Adrenal gland (tissue), 5 donors: ENCODE data around the gene SCOC.

Source experiments
- POLR2A ChIP-seq, 2 donors: fragments of 450-650 bp; IDR thresholded peaks; one replicate each; pipeline ENCODE4 v1.6.1; 2017; ENCODE audit warnings: antibody characterized with exemption in 2 of 2, mild to moderate bottlenecking in 2 of 2, moderate library complexity in 1 of 2
- TF ChIP-seq, protein P1 (sequence below), 6 experiments: fragments of 450-650 bp in 4 of 6; fragments of 200-600 bp in 2 of 6; sonication (generic) in 1 of 6; IDR thresholded peaks; 1 replicate in 5 of 6; 2 replicates in 1 of 6; pipeline versions ENCODE4 v1.5.1 to v1.8.0; 2016 to 2021; ENCODE audit warnings: antibody characterized with exemption in 6 of 6, mild to moderate bottlenecking in 2 of 6, moderate library complexity in 1 of 6
- donor health status: DM: no; HTN: no; CAD: no.

GRCh38 chr4:140427919-140428471 is 54.5 kb downstream of the SCOC start:
- TF ChIP-seq, protein P1, sequence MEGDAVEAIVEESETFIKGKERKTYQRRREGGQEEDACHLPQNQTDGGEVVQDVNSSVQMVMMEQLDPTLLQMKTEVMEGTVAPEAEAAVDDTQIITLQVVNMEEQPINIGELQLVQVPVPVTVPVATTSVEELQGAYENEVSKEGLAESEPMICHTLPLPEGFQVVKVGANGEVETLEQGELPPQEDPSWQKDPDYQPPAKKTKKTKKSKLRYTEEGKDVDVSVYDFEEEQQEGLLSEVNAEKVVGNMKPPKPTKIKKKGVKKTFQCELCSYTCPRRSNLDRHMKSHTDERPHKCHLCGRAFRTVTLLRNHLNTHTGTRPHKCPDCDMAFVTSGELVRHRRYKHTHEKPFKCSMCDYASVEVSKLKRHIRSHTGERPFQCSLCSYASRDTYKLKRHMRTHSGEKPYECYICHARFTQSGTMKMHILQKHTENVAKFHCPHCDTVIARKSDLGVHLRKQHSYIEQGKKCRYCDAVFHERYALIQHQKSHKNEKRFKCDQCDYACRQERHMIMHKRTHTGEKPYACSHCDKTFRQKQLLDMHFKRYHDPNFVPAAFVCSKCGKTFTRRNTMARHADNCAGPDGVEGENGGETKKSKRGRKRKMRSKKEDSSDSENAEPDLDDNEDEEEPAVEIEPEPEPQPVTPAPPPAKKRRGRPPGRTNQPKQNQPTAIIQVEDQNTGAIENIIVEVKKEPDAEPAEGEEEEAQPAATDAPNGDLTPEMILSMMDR (IDR thresholded peaks at IDR 0.05): no peak
- no peak for TF ChIP-seq POLR2A (IDR thresholded peaks at IDR 0.05)
